GM19239 (cell line): ENCODE results near the gene AKAP8L.

Experiments
- DNase-seq: peaks from one replicate; pipeline ENCODE4 v3.0.0; 2011; ENCODE audit warnings: low spot score; ENCODE audit not compliant: insufficient read length
- FAIRE-seq: peaks from 2 replicates; lab custom pipeline; 2011; peaks lifted over from hg19 to GRCh38; lab: Jason Lieb, UNC

The AKAP8L gene

DNA sequence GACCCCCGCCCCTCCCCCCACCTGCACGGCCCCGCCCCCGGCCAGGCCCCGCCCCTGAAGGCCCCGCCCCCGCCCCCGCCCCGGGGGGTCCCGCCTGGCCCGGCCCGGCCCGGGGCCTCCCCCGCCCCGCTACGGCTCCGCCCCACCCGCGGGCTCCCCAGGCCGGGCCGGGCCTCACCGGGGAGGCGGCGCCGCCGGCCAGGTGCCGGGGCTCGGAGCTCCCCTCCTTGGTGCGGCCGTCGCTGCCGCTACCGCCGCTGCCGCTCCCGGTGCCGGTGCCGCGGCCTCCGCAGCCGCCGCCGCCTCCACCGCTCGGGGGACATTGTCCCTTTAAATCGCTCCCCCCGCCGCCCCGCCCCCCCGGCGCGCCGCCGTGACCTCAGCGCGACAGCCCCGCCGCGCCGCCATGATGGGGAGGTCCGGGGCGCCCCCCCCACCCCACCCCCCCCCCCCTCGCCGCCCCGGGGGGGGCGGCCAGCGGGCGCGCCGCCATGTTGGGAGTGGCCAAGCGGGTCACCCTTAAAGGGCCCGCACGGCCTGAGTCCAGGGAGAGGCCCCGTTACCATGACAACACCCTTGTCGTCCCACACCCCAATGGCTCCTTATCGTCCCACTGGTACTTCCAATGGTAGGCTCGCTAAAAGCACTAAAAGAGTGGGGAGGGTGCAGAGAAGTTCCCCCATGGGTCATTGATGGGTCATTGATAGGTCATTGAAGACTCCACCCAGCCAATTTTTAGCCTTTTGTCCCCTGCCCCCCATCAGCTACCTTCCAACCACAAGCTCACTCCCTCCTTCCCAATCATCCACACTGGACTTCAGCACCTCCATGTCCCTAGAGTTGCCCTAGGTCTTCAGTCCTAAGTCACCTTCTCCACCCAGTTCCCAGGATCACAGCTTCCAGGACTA lies 31.1 kb upstream of the AKAP8L start, which contains the start of gene WIZ:
TSS of gene WIZ (minus strand) at position 337 of the 908 bp plus-strand sequence. CDS start 1,649 bp downstream, outside the sequence.
- FAIRE-seq (peak; percentile 8), DNase-seq (peak; percentile 99)

DNA sequence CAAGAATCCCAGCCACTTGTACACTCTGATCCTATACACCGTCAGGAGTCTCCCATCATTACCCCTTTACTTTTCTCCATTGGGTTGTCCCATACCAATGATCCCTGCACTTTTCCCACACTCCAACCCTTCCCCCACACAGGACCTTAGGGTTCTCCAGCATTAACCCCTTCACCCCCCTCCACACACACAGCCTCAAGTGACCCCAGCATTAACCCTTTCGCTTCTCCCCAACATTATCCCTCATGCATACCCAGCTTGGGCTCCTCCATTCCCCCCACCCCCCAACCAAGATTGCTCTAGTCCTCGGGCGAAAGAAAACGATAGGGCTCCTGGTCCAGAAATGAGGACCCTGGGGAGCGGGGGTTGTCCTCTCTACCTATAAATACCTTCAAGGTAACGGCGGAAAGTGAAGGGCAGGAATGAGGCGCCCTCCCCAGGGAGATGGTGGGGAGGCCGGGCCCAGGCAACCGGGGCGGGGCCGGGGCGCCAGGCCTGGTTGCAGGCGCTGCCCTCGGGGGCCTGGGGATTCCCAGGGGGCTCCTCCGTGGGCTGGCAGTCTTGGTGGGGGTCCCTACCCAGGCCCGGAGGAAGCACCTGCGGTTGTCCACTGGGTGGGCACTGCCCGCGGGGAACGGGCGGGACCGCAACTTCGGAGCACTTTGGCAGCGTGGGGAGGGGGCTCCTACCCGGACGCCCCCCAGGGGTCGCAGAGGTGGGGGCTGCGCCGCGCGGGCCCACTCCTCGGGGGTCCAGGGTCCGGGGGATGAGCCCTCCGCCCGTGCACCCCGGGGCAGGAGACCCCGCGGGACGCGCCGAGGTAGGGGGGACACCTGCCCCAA lies 30.2 kb upstream of the AKAP8L start:
- FAIRE-seq: no peak
- DNase-seq: no peak

DNA sequence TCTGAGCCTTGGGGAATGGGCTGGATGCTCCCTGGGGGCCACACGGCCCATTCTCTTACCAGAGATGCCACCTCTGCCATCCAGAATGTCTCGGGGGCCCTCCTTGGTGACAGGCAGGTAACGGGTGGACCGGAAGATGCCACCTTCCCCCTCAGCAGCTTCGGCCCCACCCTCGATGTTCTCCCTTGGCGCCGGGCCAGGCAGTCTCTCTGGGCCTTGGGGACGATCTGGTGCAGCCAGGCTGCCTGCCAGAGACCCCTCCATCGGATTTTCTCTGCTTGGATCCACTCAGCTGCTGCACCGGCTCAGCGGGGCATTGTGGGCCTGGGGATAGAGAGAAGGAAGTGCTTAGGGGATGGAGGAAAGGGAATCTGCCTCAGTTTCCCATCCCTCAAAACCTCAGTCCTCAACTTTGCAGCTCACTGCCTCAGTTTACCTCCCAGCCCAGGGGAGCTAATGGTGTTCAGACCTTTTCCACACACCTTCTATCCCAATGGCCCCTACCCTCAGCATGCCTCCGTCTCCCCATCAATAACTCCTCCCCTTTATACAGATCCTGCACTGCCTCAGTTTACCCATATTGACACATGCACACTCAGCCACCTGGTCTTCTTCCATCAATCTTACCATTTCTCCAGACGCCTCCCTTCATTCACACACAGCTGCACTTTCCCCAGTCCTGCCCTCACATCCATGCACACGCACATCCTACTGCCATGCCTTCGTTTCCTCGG lies 29.4 kb upstream of the AKAP8L start:
- FAIRE-seq (no peak), DNase-seq (no peak)

DNA sequence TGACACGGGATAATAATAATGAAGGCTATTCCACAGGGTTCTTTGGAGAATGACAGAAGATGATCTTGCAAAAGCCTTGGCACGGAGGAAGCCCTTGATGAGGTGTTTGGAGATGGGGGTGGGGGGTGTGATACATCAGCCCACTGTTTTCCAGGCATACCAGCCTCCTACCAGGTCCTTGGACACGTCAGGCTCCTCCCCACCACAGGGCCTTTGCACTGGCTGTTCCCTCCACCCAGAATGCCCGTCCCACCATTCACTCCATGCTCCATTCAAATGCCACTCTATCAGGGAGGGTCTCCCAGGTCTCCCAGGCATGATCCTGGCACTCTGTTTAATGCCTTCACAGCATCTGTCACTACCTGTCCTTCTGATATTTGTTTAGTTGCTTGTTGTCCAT lies 28.3 kb upstream of the AKAP8L start:
- DNase-seq: no peak
- no peak for FAIRE-seq

DNA sequence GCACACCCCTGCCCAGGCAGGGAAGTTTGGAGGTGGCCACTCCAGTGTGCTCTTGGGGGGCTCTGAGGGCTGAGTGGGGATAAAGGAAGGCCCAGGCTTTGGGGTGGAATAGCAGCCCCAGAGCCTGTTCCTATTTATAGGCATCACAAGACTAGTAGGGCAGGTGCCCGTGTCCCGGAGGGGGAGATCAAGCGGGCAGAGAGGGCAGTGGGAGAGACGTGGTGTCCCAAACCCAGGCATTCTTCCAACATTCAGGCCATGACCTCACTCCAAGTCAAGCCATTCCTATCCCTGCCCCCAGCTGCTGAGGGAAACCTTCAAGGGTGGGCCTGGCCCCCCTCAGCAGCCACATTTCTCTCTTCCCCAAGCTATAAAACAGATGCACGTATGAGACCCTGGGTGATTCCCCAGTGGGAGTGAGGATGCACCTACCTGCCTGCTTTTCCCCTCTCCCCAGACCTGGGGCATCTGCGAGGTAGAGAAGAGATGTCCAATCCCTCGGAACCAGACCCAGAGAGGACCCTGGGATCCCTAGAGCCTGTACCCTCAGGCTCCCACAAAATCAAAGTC lies 27.1 kb upstream of the AKAP8L start:
- FAIRE-seq: no peak
- DNase-seq: no peak

DNA sequence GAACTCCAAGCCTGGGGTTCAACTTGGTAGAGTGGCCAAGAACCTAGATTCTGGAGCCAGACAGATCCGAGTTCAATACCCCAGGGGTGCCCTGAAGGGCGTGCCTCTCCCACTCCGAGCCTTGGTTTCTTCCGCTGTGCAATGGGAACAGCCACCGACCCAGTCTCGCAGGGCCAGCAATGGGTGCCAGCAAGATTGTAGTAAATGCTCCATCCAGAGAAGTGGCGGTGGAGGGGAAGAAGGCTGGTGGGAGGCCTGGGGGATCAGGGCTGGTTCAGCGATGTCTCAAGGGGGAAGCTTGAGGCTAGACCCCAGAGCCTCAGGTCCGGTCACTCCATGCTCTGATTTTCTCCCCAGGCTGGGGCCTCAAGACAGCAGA lies 26.4 kb upstream of the AKAP8L start:
- FAIRE-seq: no peak

DNA sequence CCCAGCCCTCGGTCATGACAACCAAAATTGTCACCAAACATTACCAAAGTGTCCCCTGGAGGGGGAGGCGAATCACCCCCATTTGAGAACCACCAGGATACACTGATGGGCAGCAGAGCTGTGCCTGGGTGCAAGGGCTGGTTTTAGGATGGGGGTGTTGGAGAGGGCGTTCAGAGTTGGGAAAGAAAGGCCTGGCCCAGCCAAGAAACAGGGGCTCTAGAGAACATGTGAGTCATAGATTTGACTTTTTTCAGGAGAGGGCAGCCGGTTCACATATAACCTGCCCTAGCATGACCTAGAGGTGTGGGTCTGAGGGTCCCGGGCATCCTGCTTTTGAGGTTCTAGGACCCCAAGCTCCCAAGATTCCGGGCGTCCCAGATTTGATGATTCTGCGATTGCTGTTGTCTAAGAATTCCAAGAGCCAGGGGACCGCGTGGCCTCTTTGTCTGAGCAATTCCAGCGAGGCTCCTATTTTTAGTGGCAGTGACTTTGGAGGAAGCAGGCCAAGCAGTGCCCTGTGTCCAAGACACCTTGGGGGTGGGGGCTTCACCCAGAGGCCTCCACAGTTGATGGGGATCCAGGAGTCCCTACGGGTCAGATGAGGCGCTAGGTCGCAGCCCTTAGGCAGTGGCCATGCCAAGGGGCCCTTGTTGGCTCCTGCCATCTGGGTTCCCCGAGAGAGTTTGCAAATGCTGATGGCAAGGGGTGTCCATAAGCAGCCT lies 25.9 kb upstream of the AKAP8L start:
- no peak for DNase-seq
- FAIRE-seq: no peak

More for the DNA sequence above, 26.4 kb upstream of the AKAP8L start:
- DNase-seq: no peak

DNA sequence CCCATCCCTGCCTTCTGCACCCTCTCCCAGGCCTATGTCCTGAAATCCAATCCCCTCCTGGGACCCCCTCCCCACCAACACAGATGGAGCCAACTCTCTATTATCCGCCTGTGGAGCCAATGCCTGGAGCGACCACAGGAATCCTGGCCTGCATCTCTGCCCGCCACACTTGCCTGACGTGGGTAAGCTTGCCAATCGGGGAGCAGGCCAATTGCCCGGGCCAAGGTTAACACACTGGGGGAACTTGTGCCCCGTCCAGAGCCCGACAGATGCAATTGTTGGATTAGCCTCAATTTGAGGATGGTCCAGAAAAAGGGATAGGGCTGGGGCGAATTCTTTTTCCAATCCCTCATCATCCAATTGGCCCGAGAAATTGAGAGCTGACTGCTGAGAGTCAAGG lies 25.1 kb upstream of the AKAP8L start:
- FAIRE-seq (no peak), DNase-seq (no peak)

DNA sequence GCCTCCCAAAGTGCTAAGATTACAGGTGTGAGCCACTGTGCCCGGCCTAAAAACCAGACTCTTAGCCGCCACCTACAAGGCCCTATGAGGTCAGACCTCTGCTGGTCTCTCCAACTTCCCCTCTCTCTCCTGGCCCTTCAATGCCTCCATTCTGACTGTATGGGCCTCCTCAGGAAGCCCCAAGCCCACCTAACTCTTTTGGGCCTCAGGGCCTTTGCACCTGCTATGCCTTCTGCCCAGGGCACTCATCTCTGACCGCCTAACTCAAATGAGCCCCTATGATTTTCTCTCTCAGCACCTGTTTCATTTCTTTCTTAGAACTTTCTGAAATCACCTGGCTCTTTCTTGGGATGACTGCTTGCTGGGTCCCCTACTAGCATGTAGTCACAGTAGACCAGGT lies 24.5 kb upstream of the AKAP8L start:
- no peak for DNase-seq
- FAIRE-seq: no peak

DNA sequence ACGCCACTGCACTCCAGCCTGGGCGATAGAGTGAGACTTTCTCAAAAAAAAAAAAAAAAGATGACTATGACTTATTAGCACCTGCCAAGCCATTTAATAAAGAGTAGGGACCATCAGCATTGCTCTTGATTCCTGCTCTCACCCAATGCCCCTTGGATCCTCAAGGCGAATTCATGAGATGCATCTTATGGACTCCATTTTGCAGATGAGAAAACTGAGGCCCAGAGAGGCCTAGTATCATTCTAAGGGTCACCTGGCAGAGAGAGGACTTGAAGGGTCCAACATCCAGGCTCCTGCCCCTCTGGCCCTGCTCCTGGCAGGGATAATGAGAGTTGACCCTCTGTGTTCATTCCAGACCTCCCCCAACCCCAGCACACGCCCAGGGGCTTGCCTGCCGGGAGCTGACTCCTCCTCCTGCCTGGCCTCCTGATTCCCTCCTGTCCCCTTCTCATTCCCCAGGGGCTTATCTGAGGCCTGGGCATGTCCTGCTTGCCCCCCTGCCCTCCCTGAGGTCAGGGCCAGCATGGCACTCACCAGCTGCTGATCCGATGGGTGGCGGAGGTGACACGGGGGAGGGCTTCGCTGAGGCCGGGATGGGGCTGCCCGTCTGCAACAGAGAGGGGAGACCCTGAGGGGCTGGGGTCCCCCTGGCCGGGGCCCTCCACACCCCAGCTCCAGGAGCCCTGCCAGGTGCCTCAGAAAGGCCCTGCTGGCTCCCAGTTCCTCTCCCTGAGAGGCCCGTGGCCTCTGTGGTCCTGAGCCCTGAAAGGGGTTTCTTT lies 23.5 kb upstream of the AKAP8L start:
- DNase-seq (no peak), FAIRE-seq (no peak)

DNA sequence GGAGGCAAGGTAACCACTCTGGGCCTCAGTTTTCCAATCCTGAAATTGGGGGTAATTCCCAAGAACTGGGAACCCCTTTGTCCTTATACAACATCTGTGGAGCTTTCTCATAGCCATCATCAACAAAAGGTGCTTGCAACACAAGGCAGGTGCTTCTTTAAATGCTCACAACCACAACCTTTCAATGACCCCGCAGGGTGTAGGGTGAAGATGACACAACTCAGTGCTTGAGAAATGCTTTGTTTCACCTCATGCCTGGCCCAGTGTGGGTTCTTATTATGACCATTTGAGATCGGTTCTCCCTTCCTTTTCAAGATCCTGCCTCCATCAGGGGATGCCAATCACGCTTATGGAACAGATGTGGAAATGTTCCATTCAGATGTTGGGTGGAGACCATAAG lies 22.5 kb upstream of the AKAP8L start:
- DNase-seq: no peak
- no peak for FAIRE-seq

DNA sequence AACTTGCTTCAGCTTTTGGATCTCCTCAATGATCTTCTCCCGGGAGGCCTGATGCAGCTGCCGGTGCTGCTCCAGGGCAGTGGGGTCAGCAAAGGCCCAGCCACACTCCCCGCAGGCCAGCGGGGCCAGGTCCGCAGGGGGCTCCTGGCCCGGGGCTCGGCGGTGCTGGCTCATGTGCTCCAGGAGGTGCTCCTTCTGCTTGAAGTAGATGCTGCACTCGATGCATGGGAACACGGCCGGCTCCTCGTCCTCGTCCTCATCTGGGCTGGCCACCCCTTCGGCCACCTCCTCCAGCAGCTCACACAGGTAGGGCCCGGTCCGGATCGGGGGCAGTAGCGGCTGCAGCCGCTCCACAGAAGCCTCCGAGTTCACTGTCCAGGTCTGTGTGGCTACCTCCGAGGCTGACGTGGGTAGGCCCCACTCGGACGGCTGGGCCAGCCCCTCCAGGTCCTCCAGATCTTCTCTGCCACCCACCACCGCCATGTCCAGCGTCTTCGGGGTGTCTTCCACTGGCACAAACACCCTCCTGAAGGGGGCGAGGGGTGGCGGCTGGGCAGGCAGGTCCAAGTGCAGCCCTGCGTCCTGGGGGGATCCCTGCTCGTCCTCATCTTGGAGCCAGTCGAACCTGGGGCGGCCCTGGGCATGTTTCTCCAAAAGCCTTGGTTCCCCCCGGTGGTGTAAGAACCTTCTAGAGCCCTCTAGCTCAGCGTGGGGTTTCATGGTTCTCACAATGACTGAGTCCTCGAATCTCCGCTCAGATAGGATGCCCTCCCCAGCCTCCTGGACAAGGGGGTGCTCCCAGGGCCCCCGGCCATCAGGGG lies 21.2 kb upstream of the AKAP8L start:
- FAIRE-seq (no peak), DNase-seq (no peak)

DNA sequence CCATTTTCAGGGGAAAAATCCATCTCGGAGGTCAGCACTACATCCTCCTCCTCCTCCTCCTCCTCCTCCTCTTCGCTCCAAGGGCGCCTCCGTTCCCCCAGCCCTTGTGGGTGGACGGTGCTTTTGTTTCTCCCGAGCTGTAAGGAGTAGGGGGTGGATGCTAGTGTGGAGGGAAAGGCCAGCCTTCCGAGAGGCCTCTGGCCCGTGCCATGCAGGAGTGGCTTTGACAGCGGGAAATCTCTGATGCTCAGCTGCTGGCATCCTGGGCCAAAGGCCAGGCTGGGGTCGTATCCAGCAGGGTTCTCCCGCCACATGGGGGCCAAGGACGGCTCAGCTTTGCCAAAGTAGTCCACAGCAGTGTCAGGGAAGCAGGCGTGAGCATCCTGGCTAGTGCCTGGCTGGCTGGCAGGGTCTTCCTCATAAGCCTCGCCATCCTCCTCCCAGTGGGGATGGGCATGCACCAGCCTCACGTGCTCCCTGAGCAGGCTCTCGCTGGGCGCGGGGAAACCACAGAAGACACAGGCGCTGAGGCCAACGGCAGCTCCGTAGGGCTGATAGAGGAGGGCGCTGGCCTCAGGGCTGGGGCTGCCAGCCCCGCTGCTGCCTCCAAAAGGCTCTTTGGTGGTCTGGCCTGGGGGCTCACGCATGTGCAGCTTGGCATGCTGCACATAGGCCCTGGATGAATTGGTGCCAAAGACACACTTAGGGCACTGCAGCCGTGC lies 20.5 kb upstream of the AKAP8L start:
- FAIRE-seq: no peak
- no peak for DNase-seq

DNA sequence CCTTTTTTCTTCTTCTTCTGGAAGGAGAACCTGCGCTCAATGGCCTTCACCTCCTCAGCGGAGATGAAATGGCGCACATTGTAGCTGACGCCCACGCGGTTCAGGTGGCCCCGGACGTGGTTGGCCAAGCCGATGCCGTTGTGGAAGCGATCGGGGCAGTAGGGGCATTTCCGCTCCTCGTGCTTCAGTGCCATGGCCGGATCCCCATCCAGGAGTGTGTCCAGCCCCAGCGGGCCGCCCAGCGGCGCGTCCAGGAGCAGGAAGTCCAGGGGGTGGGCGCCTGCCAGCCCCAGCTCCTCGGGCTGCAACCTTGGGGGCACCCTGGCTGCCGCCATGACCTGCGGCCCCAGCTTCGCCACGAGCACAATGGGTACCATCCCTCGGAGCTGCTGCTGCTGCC lies 19.8 kb upstream of the AKAP8L start:
- no peak for FAIRE-seq
- DNase-seq: no peak

DNA sequence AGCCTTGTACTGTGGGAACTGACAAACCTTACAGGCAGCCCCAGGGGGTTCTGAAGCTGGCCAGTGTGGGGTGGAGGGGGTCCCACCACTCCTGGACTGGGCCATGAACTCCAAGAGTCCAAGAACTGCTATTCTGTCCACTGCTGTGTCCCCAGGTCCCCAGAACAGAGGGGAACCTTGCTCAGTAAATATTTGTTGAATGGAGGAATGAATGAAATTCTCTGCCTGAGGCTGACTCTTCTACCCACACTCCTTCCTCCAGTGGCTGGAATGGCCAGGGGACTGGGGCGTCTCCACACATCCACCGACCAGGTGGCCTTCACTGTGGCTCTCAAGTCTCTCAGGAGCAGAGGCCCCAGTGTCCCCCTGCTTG lies 19.3 kb upstream of the AKAP8L start:
- DNase-seq: no peak
- FAIRE-seq: no peak

DNA sequence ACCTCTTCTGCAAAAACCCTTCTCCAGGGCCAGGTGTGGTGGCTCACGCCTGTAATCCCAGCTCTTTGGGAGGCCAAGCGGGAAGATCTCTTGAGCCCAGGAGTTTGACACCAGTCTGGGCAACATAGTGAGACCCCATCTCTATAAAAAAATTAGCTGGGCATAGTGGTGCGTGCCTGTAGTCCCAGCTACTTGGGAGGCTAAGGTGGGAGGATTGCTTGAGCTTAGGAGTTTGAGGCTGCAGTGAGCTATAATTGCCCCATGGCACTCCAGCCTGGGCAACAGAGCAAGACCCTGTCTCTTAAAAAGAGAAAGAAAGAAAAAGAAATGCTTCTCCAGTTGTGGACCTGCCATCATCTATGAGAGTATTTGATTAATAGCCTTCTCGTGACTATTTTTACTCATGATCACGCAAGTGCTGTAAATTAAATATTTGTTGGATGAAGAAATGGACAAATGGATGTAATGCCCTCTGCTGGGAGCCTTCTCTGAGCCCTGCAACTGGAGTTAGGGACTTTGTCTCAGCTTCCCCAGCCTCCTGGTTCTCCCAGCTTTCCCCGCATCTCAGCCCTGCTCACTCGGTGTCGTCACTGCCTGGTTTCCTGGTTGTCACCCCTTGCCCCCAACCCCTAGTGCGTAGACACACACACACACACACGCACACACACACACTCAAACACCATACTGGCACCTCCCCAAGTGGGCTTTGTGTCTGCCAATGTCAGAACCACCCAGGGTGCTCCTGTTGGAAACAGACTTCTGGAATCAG lies 18.8 kb upstream of the AKAP8L start:
- FAIRE-seq (no peak), DNase-seq (no peak)

DNA sequence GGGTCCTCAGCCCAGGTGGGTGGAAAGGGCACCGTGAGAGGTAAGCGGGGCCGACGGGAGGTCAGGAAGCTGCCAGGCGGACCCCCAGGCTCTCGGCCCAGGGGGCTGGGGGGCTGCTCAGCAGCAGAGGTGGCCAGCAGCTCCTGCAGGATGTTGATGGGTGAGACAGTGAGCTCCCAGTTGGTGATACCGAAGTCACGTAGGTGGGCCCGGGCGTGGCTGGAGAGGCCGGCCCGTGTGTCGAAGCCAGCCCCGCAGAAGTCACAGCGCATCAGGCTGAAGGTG lies 18.0 kb upstream of the AKAP8L start:
- no peak for FAIRE-seq

More for the DNA sequence above, 18.0 kb upstream of the AKAP8L start:
- DNase-seq: no peak
